Activated CD4-positive, alpha-beta memory T cell treated with anti-CD3 and anti-CD28 coated beads, Interleukin-2, amount 10 ng/mL, durations not matched to agents 7 days and 5 days (primary cell): ENCODE results near the gene OR2S2. TPM values are rescaled to one million over a fixed set of nuclear protein-coding genes. Genes with fewer than 3 reads are reported as not detected.

Experiments
- CTCF ChIA-PET: fragments of 350-600 bp; sonication (Branson Sonifier 250); formaldehyde crosslinking; loops from one replicate; lab custom pipeline; 2021; ENCODE audit warnings: antibody characterized with exemption, inconsistent platforms; lab: Charles Lee
- POLR2A ChIA-PET: fragments of 350-600 bp; sonication (Branson Sonifier 250); formaldehyde crosslinking; loops from one replicate; lab custom pipeline; 2021; ENCODE audit warnings: antibody characterized with exemption; lab: Charles Lee
- DNase-seq: peaks from one replicate; pipeline ENCODE4 v3.0.0-alpha.2; 2020
- H3K27ac Mint-ChIP-seq: one replicate; pipeline ENCODE4 v1.8.0; 2021; ENCODE audit warnings: mild to moderate bottlenecking, mixed read lengths
- H3K27me3 Mint-ChIP-seq: one replicate; pipeline ENCODE4 v1.8.0; 2021; ENCODE audit warnings: mixed read lengths
- H3K36me3 Mint-ChIP-seq: one replicate; pipeline ENCODE4 v1.8.0; 2021; ENCODE audit warnings: low read depth, mixed read lengths
- H3K4me1 Mint-ChIP-seq: one replicate; pipeline ENCODE4 v1.8.0; 2021; ENCODE audit warnings: mixed read lengths
- H3K4me3 Mint-ChIP-seq: one replicate; pipeline ENCODE4 v1.8.0; 2021; ENCODE audit warnings: mild to moderate bottlenecking, mixed read lengths
- H3K9me3 Mint-ChIP-seq: one replicate; pipeline ENCODE4 v1.8.0; 2021; ENCODE audit warnings: mixed read lengths
- total RNA-seq, 2 experiments: library from RNA; stranded (reverse); gene quantifications; one replicate each; pipeline ENCODE4 v1.2.3, GENCODE V29; 2021

Gene OR2S2
- total RNA-seq, 2 experiments from 2014 or later = not detected

- DNase-seq = no peak
- POLR2A ChIA-PET = no interaction called here
- Mint-ChIP-seq H3K4me1 (no peaks in the 10 kb centered on the region), H3K9me3 (no peaks in the 10 kb centered on the region), H3K27me3 (peaks cover 59% of the 10 kb centered on the region), H3K36me3 (no peaks in the 10 kb centered on the region), H3K27ac (no peak overlapping the region), H3K4me3 (no peak overlapping the region)
- CTCF ChIA-PET = no interaction called here
Observed at GRCh38 chr9:35981699-35982098, 23.7 kb upstream of the OR2S2 start.

DNA sequence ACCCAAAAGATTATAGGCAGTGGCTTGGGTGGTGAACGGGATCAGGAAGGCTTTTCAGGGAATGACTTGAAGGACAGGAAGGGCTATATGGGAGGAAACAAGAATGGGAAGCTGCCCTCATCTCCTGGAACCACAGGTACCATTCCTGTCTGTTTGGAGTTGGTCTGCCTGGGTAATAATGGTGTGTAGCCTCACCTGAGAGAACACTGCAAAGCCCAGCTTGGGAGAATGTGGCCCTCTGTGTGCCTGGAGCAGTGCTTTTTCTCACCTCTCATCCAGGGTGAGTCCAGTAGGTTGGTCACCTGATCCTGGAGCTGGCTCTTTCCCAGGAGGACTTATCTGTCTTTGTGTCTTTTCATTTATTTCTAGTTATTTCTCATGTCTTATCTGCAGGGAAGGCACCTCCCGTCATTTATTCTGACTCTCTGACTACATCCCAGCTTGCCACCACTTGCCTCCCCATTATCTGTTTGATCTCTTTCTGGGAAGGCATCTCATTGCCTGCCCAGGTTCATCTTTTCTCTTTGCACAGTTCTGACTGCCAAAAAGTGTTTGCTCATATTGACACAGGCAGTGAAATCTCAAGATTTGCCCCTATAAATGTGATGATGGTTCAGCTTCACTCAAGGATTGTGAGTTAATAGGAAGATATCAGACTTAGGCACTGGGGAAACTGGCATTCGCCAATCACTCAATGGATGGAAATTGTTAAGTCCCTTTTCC is 22.5 kb upstream of the OR2S2 start:
- Mint-ChIP-seq H3K9me3 (peaks cover 5% of the 10 kb centered on the region), H3K36me3 (peaks cover 3% of the 10 kb centered on the region), H3K27ac (no peak overlapping the region), H3K4me3 (no peak overlapping the region), H3K4me1 (no peaks in the 10 kb centered on the region), H3K27me3 (peaks cover 67% of the 10 kb centered on the region)
- CTCF ChIA-PET = no interaction called here
- DNase-seq = no peak
- POLR2A ChIA-PET = no interaction called here

GRCh38 chr9:35978792-35979191 is 20.8 kb upstream of the OR2S2 start:
- peaks cover 12% of the 10 kb centered on the region for H3K36me3 Mint-ChIP-seq
- no peak overlapping the region for H3K4me3 Mint-ChIP-seq
- DNase-seq = no peak
- H3K9me3 Mint-ChIP-seq = peaks cover 14% of the 10 kb centered on the region
- peaks cover 77% of the 10 kb centered on the region for H3K27me3 Mint-ChIP-seq
- no peaks in the 10 kb centered on the region for H3K4me1 Mint-ChIP-seq
- ChIA-PET CTCF (no interaction called here), POLR2A (no interaction called here)
- no peak overlapping the region for H3K27ac Mint-ChIP-seq

DNA sequence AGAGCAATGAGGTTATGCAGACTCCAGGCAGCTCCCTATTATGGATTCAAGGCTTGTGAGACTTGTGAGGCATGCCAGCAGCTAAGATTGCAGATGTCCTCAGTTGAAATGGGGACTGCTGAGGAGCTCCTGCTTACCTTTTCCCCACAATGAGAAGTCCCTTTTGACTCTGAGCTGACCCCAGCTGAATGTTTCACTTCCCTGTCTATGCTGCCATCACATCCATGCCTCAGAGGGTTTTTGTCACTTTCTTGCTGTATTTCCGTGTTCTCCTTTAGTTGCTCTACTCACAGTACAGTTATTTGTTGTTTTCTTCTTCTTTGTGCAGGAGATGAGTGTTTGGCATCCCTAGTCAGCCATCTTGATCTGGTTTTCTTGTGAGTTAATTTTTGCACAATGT is 18.8 kb upstream of the OR2S2 start:
- ChIA-PET POLR2A (no interaction called here), CTCF (interaction anchor here (0.9 kb wide), 1 partner anchor 47 kb away, joined by 3 read pairs; no protein-coding TSS in a partner anchor)
- no peak overlapping the region for H3K27ac Mint-ChIP-seq
- no peak for DNase-seq
- H3K4me1 Mint-ChIP-seq = peaks cover 4% of the 10 kb centered on the region
- H3K4me3 Mint-ChIP-seq = no peak overlapping the region
- peaks cover 81% of the 10 kb centered on the region for H3K27me3 Mint-ChIP-seq
- peaks cover 14% of the 10 kb centered on the region for H3K9me3 Mint-ChIP-seq
- peaks cover 12% of the 10 kb centered on the region for H3K36me3 Mint-ChIP-seq

DNA sequence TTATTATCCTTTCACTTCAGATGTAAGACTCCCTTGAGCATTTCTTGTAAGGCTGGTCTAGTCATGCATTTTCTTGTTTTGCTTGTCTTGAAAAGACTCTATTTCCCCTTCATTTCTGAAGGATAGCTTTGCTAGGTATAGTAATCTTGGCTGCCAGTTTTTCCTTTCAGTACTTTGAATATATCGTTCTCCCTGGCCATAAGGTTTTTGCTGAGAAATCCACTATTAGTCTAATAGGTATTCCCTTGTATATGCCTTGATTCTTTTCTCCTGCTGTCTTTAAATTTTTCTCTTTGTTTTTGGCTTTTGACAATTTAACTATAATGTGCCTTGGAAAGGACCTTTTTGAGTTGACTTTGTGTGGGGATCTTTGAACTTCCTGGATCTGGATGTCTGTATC is 16.8 kb upstream of the OR2S2 start:
- Mint-ChIP-seq H3K9me3 (peaks cover 14% of the 10 kb centered on the region), H3K27me3 (peaks cover 74% of the 10 kb centered on the region), H3K4me1 (peaks cover 4% of the 10 kb centered on the region), H3K4me3 (no peak overlapping the region), H3K27ac (no peak overlapping the region), H3K36me3 (peaks cover 12% of the 10 kb centered on the region)
- ChIA-PET CTCF (interaction anchor here (1.4 kb wide), 1 partner anchor 20 kb away, joined by 3 read pairs; no protein-coding TSS in a partner anchor), POLR2A (no interaction called here)
- DNase-seq = no peak

- Mint-ChIP-seq H3K4me1 (peaks cover 4% of the 10 kb centered on the region), H3K27ac (no peak overlapping the region), H3K27me3 (peaks cover 78% of the 10 kb centered on the region), H3K36me3 (peaks cover 12% of the 10 kb centered on the region), H3K4me3 (no peak overlapping the region), H3K9me3 (peaks cover 14% of the 10 kb centered on the region)
- DNase-seq = no peak
- ChIA-PET CTCF (no interaction called here), POLR2A (no interaction called here)
Observed at GRCh38 chr9:35972093-35972492, 14.1 kb upstream of the OR2S2 start.

DNA sequence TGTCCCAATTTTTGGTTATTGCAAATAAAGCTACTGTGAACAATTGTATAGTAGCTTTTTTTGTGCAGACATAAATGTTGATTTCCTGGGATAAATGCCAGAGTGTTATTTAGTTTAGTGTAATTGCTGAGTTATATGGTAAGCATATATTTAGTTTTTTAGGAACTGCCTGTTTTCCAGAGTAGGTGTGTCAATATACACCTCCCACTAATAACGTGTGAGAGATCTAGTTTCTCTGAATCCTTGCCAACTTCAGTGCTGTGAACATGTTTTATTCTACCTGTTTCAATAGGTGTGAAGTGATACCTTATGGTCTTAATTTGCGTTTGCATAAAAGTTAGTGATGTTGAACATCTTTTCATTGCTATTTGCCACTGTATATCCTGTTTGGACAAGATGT is 9.1 kb upstream of the OR2S2 start:
- Mint-ChIP-seq H3K9me3 (no peaks in the 10 kb centered on the region), H3K27me3 (peaks cover 52% of the 10 kb centered on the region), H3K4me3 (no peak overlapping the region), H3K4me1 (no peaks in the 10 kb centered on the region), H3K27ac (no peak overlapping the region), H3K36me3 (no peaks in the 10 kb centered on the region)
- POLR2A ChIA-PET = no interaction called here
- CTCF ChIA-PET = interaction anchor here (0.6 kb wide), 1 partner anchor 804 kb away, joined by 3 read pairs; no protein-coding TSS in a partner anchor
- no peak for DNase-seq

GRCh38 chr9:35966433-35966832 is 8.5 kb upstream of the OR2S2 start:
- no peak for DNase-seq
- ChIA-PET CTCF (interaction anchor here (0.6 kb wide), 1 partner anchor 803 kb away, joined by 3 read pairs; no protein-coding TSS in a partner anchor), POLR2A (no interaction called here)
- Mint-ChIP-seq H3K4me1 (no peaks in the 10 kb centered on the region), H3K4me3 (no peak overlapping the region), H3K27me3 (peaks cover 46% of the 10 kb centered on the region), H3K27ac (no peak overlapping the region), H3K36me3 (no peaks in the 10 kb centered on the region), H3K9me3 (no peaks in the 10 kb centered on the region)

- peaks cover 42% of the 10 kb centered on the region for H3K27me3 Mint-ChIP-seq
- H3K4me3 Mint-ChIP-seq = no peak overlapping the region
- no peak for DNase-seq
- ChIA-PET CTCF (interaction anchor here (1.1 to 1.3 kb wide), 3 partner anchors 11 to 44 kb away, joined by 3 to 4 read pairs (median 3); no protein-coding TSS in a partner anchor), POLR2A (no interaction called here)
- H3K36me3 Mint-ChIP-seq = no peaks in the 10 kb centered on the region
- no peak overlapping the region for H3K27ac Mint-ChIP-seq
- no peaks in the 10 kb centered on the region for H3K4me1 Mint-ChIP-seq
- no peaks in the 10 kb centered on the region for H3K9me3 Mint-ChIP-seq
Observed at GRCh38 chr9:35965011-35965410, 7.1 kb upstream of the OR2S2 start.

DNA sequence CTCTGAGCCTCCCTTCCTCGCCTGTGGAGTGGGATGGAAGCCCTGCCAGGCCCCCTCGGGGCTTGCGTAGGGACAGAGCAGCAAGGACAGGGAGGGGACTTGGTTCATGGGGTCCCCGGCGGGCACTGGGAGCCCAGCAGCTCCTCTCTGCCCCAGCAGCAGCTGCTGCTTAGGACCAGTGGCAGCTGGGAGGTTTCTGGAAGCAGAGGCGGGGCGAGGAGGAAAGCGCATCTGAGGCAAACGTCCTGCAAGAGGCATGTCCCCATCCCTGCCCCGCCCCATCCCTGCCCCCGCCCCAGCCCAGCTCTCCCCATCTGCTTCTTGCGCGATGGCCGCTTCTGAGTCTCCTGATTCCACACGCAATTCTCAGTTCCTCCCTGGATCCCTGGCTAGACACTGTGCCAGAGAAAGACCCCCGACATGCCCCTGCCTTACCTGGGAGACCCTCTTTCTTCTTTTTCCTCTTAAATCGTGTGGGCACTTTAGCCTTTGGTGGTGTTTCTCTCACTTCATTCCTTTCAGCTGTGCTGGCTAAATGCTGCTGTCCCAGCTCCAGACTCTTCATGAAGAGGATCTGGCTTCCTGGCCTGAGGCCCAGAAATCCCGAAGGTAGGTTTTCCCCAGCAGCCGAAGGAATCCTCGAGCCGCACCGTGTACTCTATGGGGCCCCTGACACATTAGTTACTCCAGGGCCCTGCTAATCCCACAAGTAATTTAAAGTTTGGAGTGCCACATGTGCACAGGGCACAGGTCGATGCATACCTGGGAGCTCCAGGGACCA is 4.4 kb upstream of the OR2S2 start:
- H3K27me3 Mint-ChIP-seq = peaks cover 31% of the 10 kb centered on the region
- H3K9me3 Mint-ChIP-seq = no peaks in the 10 kb centered on the region
- ChIA-PET CTCF (interaction anchor here (1.0 to 1.2 kb wide), 2 partner anchors 59 kb away, joined by 3 read pairs; no protein-coding TSS in a partner anchor), POLR2A (no interaction called here)
- H3K27ac Mint-ChIP-seq = no peak overlapping the region
- no peaks in the 10 kb centered on the region for H3K4me1 Mint-ChIP-seq
- no peak for DNase-seq
- no peaks in the 10 kb centered on the region for H3K36me3 Mint-ChIP-seq
- H3K4me3 Mint-ChIP-seq = no peak overlapping the region

DNA sequence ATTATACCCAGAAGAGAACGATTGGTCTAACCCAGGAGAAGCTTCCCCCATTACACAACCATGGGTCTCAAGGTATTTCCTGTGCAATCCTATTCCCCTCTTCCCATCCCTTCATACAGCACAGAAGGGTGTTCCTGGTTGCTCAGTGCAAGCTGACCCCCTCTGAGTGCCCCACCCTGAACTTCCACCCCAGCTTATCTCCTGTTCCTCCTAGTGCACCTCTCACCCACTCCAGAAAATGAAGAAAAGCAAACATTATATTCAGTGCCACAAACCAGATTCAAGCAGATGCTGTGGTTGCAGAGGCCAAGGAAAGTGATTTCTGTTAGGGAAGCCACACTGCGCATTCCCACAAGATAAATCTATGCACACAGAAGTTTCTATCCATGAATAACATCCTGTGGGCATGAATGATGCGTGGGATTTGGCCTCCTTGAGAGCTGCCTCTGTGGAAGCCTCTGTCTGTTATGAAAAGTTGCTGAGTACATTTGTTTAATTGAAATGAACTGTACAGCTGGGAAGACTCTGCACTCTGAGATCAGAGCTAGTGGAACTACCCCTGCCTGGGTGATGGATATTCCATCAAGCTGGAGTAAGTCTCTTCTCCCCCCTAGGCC is 2.2 kb upstream of the OR2S2 start:
- H3K4me3 Mint-ChIP-seq = no peak overlapping the region
- ChIA-PET CTCF (interaction anchor here (1.5 to 1.8 kb wide), 2 partner anchors 64 to 231 kb away, joined by 3 to 6 read pairs; partner anchors contain the start of gene CLTA), POLR2A (no interaction called here)
- peaks cover 21% of the 10 kb centered on the region for H3K27me3 Mint-ChIP-seq
- no peaks in the 10 kb centered on the region for H3K36me3 Mint-ChIP-seq
- no peak for DNase-seq
- no peaks in the 10 kb centered on the region for H3K9me3 Mint-ChIP-seq
- H3K27ac Mint-ChIP-seq = no peak overlapping the region
- no peaks in the 10 kb centered on the region for H3K4me1 Mint-ChIP-seq

DNA sequence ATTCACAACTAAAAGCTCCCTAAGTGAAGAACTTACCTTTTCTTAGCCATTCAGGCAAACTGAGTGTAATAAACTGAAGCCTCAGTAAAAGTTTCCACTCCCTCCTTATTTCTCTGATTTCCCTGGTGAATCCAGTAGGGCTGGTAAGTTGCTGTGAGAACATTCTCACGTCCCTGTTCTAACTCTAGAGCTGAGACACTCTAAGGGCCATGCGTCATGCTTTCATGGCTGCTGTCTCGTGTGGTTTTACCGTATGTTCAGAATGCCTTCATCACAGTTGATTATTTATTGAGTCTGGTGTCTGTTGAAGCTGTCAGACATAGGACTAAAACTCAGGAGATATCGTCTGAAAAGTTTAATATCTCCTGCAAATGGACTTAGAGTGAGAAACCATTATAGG is 1.3 kb downstream of the OR2S2 start:
- H3K27ac Mint-ChIP-seq = no peak overlapping the region
- CTCF ChIA-PET = interaction anchor here (0.6 to 2.9 kb wide), 8 partner anchors 12 to 265 kb away, joined by 3 to 24 read pairs (median 4); no protein-coding TSS in a partner anchor
- no peak overlapping the region for H3K4me3 Mint-ChIP-seq
- no peaks in the 10 kb centered on the region for H3K36me3 Mint-ChIP-seq
- no peaks in the 10 kb centered on the region for H3K9me3 Mint-ChIP-seq
- H3K27me3 Mint-ChIP-seq = peaks cover 20% of the 10 kb centered on the region
- H3K4me1 Mint-ChIP-seq = no peaks in the 10 kb centered on the region
- POLR2A ChIA-PET = no interaction called here
- DNase-seq = no peak
